Measurements from ENCODE around the gene MUC4. TPM values are rescaled to one million over a fixed set of nuclear protein-coding genes. Genes with fewer than 3 reads are reported as not detected.

The MUC4 gene
- total RNA-seq, 1 experiment from 2014 or later, result 0.36 TPM

DNA sequence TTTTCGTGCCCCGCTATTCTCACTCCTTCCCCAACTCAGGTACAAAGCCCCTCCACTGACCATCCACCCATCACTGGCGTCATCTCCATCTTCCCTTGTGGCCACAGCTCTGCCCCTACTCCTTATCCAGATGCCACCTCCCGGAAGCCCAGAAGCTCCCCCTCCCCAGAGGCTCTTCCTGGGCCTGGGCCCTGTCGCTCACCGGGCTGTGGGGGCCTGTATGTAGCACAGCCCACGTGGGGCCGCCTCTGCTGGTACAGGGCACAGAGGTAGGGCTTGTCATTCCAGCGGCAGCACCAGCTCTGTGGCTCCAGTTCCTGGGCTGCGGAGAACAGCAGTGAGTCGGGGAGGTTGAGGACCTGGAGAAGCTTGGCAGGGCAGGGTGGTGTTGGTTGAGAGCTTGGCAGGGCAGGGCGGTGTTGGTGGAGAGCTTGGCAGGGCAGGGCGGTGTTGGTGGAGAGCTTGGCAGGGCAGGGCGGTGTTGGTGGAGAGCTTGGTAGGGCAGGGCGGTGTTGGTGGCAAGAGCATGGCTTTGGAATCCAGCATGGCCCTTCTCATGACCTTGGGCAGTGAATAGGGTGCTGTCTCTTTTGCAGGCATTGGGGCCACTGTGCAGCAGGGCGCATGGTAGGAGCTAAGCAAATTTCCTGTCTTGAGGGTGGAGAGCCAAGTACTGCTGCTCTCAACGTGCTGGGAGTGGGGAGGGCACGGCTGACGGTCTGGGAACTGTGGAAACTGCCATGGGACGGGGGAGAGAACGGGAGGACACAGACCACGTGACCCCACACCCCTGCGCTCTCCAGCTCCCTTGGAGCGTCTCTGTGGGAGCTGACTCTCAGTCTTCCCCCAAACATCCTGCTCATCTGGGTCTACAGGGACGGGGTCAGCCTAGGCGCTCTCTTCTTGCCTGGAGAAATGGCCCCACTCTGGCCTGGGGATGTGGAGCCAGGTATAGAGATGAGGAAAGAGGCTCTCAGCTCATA lies 47.6 kb downstream of the MUC4 start:
- no TSS peak for BruUV-seq (replicated peaks)
- H3K27ac Mint-ChIP-seq (ENCODE audit: unreplicated experiment), result no peak overlapping the region
- H3K4me1 ChIP-seq, result no peaks in the 10 kb centered on the region
- intact Hi-C loops (cut with micrococcal nuclease; ENCODE audit: unreplicated experiment), result no loop called here
- no peak for DNase-seq
- H3K27me3 ChIP-seq (replicated peaks; ENCODE audit: control insufficient read depth, insufficient read depth, low read length), result no peaks in the 10 kb centered on the region
- TF ChIP-seq, protein P1, sequence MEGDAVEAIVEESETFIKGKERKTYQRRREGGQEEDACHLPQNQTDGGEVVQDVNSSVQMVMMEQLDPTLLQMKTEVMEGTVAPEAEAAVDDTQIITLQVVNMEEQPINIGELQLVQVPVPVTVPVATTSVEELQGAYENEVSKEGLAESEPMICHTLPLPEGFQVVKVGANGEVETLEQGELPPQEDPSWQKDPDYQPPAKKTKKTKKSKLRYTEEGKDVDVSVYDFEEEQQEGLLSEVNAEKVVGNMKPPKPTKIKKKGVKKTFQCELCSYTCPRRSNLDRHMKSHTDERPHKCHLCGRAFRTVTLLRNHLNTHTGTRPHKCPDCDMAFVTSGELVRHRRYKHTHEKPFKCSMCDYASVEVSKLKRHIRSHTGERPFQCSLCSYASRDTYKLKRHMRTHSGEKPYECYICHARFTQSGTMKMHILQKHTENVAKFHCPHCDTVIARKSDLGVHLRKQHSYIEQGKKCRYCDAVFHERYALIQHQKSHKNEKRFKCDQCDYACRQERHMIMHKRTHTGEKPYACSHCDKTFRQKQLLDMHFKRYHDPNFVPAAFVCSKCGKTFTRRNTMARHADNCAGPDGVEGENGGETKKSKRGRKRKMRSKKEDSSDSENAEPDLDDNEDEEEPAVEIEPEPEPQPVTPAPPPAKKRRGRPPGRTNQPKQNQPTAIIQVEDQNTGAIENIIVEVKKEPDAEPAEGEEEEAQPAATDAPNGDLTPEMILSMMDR (IDR thresholded peaks at IDR 0.05; ENCODE audit: insufficient read depth in 1 of 2, low read depth in 1 of 2, low read length in 1 of 2, severe bottlenecking in 1 of 2, unreplicated experiment in 1 of 2), result no peak
- no peaks in the 10 kb centered on the region for H3K9me3 Mint-ChIP-seq (ENCODE audit: unreplicated experiment)
- CTCF ChIA-PET, result no interaction called here
- H3K27me3 Mint-ChIP-seq (ENCODE audit: insufficient read depth, unreplicated experiment), result peaks cover 7% of the 10 kb centered on the region
- no peak overlapping the region for H3K4me3 Mint-ChIP-seq (ENCODE audit: unreplicated experiment)
- POLR2A ChIA-PET, result no interaction called here
- H3K9me3 ChIP-seq, result no peaks in the 10 kb centered on the region
- no peaks in the 10 kb centered on the region for H3K36me3 Mint-ChIP-seq (ENCODE audit: insufficient read depth, unreplicated experiment)
- H3K36me3 ChIP-seq (ENCODE audit: control insufficient read depth, insufficient read depth, low read length), result no peaks in the 10 kb centered on the region
- no peaks in the 10 kb centered on the region for H3K4me1 Mint-ChIP-seq (ENCODE audit: low read depth, unreplicated experiment)
- H3K4me3 ChIP-seq (ENCODE audit: low read depth, low read length), result no peak overlapping the region

DNA sequence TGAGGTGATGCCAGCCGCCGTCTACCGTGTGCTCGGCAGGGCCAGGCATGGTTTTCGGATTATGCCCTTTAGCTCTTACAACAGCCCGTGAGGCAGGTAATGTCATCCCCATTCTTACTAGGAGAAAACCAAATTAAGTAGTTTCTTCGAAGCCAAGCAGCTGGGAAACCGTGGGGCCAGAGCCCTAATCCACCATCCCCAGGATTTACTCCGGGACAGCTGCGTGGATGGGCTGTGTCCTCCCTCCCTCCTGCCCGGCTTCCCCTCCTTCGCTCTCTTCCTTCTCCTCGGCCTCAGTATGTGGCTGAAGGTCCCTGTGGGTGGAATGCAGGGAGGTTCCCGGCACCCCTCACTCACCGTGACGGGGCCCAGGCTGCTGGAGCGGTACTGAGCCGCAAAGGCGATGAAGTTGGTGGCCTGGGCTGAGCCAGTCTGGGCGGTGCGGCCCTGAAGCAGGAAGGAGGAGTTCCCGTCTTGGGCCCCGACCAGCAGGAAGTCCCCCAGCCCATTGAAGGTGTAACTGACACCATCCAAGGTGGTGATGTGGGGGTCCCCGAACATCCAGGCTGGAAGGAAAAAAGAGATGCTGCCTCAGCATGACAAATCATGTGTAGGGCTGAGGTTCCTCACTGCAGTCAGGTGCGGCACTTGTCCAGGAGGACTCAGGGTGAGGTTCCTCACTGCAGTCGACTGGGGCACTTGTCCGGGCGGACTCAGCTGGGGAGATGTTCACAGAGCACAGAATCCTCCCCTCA lies 48.5 kb downstream of the MUC4 start:
- H3K4me1 ChIP-seq, result no peaks in the 10 kb centered on the region
- no peaks in the 10 kb centered on the region for H3K27me3 ChIP-seq (replicated peaks; ENCODE audit: control insufficient read depth, insufficient read depth, low read length)
- H3K36me3 ChIP-seq (ENCODE audit: control insufficient read depth, insufficient read depth, low read length), result no peaks in the 10 kb centered on the region
- H3K4me3 ChIP-seq (ENCODE audit: low read depth, low read length), result no peak overlapping the region
- no TSS peak for BruUV-seq (replicated peaks)
- TF ChIP-seq, protein P1 (IDR thresholded peaks at IDR 0.05; ENCODE audit: insufficient read depth in 1 of 2, low read depth in 1 of 2, low read length in 1 of 2, severe bottlenecking in 1 of 2, unreplicated experiment in 1 of 2), result no peak
- DNase-seq, result no peak
- H3K4me3 Mint-ChIP-seq (ENCODE audit: unreplicated experiment), result no peak overlapping the region
- peaks cover 7% of the 10 kb centered on the region for H3K27me3 Mint-ChIP-seq (ENCODE audit: insufficient read depth, unreplicated experiment)
- ChIA-PET POLR2A (no interaction called here), CTCF (no interaction called here)
- no peaks in the 10 kb centered on the region for H3K9me3 Mint-ChIP-seq (ENCODE audit: unreplicated experiment)
- no peaks in the 10 kb centered on the region for H3K4me1 Mint-ChIP-seq (ENCODE audit: low read depth, unreplicated experiment)
- intact Hi-C loops (cut with micrococcal nuclease; ENCODE audit: unreplicated experiment), result no loop called here
- no peaks in the 10 kb centered on the region for H3K9me3 ChIP-seq
- no peaks in the 10 kb centered on the region for H3K36me3 Mint-ChIP-seq (ENCODE audit: insufficient read depth, unreplicated experiment)
- no peak overlapping the region for H3K27ac Mint-ChIP-seq (ENCODE audit: unreplicated experiment)

DNA sequence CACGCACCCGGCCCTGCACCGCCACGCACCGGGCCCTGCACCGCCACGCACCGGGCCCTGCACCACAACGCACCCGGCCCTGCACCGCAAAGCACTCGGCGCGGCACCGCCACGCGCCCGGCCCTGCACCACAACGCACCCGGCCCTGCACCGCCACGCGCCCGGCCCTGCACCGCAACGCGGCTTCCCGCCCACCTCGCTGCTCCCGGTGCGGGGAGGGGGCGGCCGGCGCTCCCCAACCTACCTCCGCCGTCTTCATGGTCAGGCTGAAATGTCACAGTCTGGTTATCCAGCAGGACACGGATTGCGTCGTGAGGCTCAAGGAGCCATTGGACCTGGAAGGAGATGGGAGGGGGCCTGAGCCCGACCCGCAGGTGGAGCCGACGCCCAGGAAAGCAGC lies 49.1 kb downstream of the MUC4 start:
- no peak for DNase-seq
- Mint-ChIP-seq H3K4me3 (ENCODE audit: unreplicated experiment) (no peak overlapping the region), H3K27me3 (ENCODE audit: insufficient read depth, unreplicated experiment) (peaks cover 7% of the 10 kb centered on the region), H3K9me3 (ENCODE audit: unreplicated experiment) (no peaks in the 10 kb centered on the region), H3K27ac (ENCODE audit: unreplicated experiment) (no peak overlapping the region), H3K4me1 (ENCODE audit: low read depth, unreplicated experiment) (no peaks in the 10 kb centered on the region), H3K36me3 (ENCODE audit: insufficient read depth, unreplicated experiment) (no peaks in the 10 kb centered on the region)
- ChIA-PET CTCF (no interaction called here), POLR2A (no interaction called here)
- TF ChIP-seq, protein P1 (IDR thresholded peaks at IDR 0.05; ENCODE audit: insufficient read depth in 1 of 2, low read depth in 1 of 2, low read length in 1 of 2, severe bottlenecking in 1 of 2, unreplicated experiment in 1 of 2), result no peak
- Histone ChIP-seq H3K4me3 (ENCODE audit: low read depth, low read length) (no peak overlapping the region), H3K4me1 (no peaks in the 10 kb centered on the region), H3K9me3 (no peaks in the 10 kb centered on the region), H3K36me3 (ENCODE audit: control insufficient read depth, insufficient read depth, low read length) (no peaks in the 10 kb centered on the region), H3K27me3 (replicated peaks; ENCODE audit: control insufficient read depth, insufficient read depth, low read length) (no peaks in the 10 kb centered on the region)
- intact Hi-C loops (cut with micrococcal nuclease; ENCODE audit: unreplicated experiment), result no loop called here
- BruUV-seq (replicated peaks), result no TSS peak

All from Caco-2 (cell line).